GM10266 (cell line): ENCODE data around the gene WNT3.

ENCODE experiments used
- DNase-seq: peaks from one replicate; pipeline ENCODE4 v3.0.0; 2012; ENCODE audit errors: extremely low spot score
- CTCF ChIP-seq: IDR thresholded peaks from 2 replicates; pipeline ENCODE4 v1.5.1; 2012; ENCODE audit warnings: mild to moderate bottlenecking, low read depth; ENCODE audit not compliant: control insufficient read depth, insufficient read depth; ENCODE audit errors: missing control alignments

Gene WNT3

DNA sequence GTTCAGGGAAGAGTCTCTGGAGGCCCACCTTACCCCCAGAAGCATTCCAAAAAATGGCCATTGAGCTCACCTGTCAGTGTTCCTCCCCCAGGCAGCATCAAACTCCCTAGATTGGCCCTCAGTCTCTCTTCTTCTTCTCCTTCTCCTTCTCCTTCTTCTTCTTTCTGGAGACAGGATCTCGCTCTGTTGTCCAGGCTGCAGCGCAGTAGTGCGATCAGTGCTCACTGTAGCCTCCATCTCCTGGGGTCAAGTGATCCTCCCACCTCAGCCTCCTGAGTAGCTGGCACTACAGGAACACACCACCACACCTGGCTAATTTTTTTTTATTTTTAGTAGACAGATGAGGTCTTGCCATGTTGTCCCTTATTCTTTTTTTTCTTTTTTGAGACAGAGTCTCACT is 16.4 kb upstream of the WNT3 start:
- TF ChIP-seq CTCF = no peak
- no peak for DNase-seq

DNA sequence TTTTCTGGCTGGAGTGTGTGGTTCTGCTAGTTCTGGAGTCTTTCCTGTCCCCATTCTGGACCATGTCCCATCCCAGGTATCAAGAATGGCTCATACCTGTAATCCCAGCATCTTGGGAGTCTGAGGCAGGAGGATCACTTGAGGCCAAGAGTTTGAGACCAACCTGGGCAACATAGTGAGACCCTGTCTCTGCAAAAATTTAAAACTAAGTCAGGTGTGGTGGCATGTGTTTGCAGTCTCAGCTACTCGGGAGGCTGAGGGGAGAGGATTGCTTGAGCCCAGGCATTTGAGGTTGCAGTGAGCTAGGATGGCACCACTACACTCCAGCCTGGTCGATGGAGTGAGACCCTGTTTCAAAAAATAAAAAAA is 15.3 kb upstream of the WNT3 start:
- TF ChIP-seq CTCF = no peak

DNA sequence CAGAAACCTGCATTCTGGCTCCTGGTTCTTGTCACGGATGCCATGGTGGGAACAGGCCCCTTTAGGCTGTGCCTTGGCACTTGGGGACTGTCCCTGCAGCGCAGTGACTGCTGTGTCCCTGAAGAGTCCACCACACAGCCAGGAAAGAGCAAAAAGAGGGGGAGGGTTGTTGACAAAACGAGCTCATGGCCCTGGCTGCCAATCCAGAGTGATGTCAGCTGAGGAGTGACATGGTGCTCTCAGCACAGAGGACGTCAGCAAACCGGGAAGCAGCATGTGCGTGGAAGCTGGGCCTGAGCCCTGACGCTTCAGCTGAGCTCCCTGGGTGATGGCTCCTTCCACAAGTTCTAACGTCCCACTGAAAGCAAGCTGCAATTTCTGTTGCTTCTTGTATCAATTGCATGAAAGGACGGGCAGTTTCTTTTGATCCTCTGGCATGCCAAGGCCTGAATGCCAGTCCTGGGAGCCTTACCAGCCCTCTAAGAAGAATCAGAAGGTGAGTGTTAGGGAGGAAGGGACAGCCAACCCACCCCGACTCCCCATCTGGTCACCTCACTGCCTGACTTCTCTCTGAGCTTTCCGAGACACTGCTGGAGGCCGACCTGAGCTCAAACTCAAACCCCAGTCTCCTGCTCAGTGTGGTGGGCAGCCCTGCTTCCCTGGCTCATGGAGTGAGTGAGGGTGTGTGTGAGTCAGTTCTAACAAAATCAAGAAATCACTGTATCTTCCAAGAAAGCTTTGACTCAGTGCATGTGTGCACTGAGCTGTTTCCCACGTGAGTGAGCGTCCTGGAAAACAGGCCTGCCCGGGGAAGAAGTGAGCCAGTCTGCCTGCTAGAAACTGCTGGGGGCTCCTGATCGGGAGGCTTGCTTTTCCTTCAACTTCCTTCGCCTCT is 14.7 kb upstream of the WNT3 start:
- no peak for TF ChIP-seq CTCF
- DNase-seq = no peak

More for the DNA sequence above, 15.3 kb upstream of the WNT3 start:
- no peak for DNase-seq

DNA sequence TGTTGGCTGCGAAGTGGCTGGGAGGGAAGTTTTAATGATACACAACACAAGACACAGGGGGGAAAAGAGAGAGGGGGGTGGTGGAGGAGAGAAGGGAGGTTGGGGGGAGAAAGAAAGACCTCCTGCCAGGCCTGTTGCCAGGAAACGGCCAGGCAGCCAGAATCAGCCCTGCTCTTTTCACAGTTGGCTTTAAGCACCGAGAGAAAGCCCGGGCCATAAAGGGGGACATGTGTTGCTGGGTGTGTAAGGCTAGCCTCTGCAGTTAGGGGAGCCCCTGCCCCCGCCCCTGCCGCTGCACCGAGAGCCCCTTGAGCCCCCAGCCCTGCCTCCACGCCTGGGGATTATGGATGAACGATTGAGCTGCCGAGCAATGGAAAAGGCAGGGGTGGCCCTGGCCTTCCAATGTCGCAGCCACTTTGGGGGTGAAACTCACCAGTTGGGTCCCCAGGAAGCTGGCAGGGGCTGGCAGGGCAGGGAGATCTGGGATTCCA is 13.9 kb upstream of the WNT3 start:
- TF ChIP-seq CTCF = no peak
- no peak for DNase-seq

GRCh38 chr17:46831573-46832330 is 13.3 kb upstream of the WNT3 start:
- DNase-seq = no peak
- no peak for TF ChIP-seq CTCF

GRCh38 chr17:46827274-46827673 is 8.8 kb upstream of the WNT3 start:
- TF ChIP-seq CTCF = no peak
- DNase-seq = no peak

DNA sequence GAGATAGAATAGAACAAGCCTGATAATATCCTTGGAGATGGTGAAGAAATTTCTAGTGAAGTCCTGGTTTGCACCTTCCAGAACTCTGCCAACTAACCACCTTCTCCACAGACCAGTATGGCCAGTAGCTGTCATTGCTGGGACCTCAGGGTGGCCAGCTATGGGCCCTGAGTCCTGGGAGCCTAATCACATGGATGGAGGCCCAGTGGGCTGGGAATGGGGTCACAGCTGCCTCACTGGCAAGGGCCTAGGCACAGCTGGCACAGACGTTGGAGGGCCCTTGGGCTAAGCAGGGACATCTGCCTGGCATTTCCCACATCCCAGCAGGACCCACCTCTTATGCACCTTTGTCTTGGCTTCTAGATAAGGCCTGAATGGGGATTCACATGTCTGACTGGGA is 7.6 kb upstream of the WNT3 start:
- no peak for DNase-seq
- TF ChIP-seq CTCF = no peak
